Ovary (tissue), 3 donors: Measurements from ENCODE around the gene NSD1.

Experiments
- POLR2A ChIP-seq: fragments of 450-650 bp; IDR thresholded peaks from one replicate; pipeline ENCODE4 v1.6.1; 2017; ENCODE audit warnings: antibody characterized with exemption, mild to moderate bottlenecking, moderate library complexity
- TF ChIP-seq, protein P1 (sequence below), 3 donors: fragments of 450-650 bp in 2 of 3; fragments of 200-600 bp in 1 of 3; IDR thresholded peaks; one replicate each; pipeline versions ENCODE4 v1.5.1 to v1.8.0; 2016 to 2022; ENCODE audit warnings: antibody characterized with exemption in 3 of 3, mild to moderate bottlenecking in 1 of 3
- donor health status: DM: no; HTN: no; CAD: no.

- TF ChIP-seq, protein P1, sequence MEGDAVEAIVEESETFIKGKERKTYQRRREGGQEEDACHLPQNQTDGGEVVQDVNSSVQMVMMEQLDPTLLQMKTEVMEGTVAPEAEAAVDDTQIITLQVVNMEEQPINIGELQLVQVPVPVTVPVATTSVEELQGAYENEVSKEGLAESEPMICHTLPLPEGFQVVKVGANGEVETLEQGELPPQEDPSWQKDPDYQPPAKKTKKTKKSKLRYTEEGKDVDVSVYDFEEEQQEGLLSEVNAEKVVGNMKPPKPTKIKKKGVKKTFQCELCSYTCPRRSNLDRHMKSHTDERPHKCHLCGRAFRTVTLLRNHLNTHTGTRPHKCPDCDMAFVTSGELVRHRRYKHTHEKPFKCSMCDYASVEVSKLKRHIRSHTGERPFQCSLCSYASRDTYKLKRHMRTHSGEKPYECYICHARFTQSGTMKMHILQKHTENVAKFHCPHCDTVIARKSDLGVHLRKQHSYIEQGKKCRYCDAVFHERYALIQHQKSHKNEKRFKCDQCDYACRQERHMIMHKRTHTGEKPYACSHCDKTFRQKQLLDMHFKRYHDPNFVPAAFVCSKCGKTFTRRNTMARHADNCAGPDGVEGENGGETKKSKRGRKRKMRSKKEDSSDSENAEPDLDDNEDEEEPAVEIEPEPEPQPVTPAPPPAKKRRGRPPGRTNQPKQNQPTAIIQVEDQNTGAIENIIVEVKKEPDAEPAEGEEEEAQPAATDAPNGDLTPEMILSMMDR (IDR thresholded peaks at IDR 0.05): no peak
- TF ChIP-seq POLR2A: no peak
Measured at GRCh38 chr5:177333420-177334154, 200.0 kb downstream of the NSD1 start.
